ENCODE data around the gene GNG7. TPM values are rescaled to one million over a fixed set of nuclear protein-coding genes. Genes with fewer than 3 reads are reported as not detected.

Gene GNG7
- total RNA-seq, 1 experiment from 2014 or later = 7.7 TPM

GRCh38 chr19:2524840-2525723 lies 177.4 kb downstream of the GNG7 start:
- Histone ChIP-seq H3K9ac (ENCODE audit: extremely low read depth, insufficient read length, low read length) (no peak overlapping the region), H2BK15ac (ENCODE audit: low read depth, low read length) (no peak overlapping the region; the same call in 1 of the 2 replicates), H2BK20ac (ENCODE audit: low read depth, low read length, poor library complexity, severe bottlenecking) (no peak overlapping the region), H3K23me2 (ENCODE audit: insufficient read length, low read depth, low read length, poor library complexity, severe bottlenecking) (no peaks in the 10 kb centered on the region), H2AFZ (ENCODE audit: low read length) (no peak overlapping the region), H3K18ac (ENCODE audit: insufficient read length, low read depth, low read length) (no peak overlapping the region), H4K91ac (ENCODE audit: insufficient read length, low read depth, low read length) (no peak overlapping the region), H2BK5ac (ENCODE audit: insufficient read length, low read length) (no peak overlapping the region), H3K14ac (ENCODE audit: insufficient read depth, low read length) (no peak overlapping the region), H3K23ac (ENCODE audit: insufficient read length, low read depth, low read length) (no peak overlapping the region), H3K27me3 (ENCODE audit: insufficient read depth, low read length) (no peaks in the 10 kb centered on the region), H4K5ac (ENCODE audit: insufficient read length, low read depth, low read length) (peak overlapping the region; percentile 14), H4K8ac (replicated peaks; ENCODE audit: insufficient read length, low read depth, low read length) (peak overlapping the region; percentile 13), H3K79me1 (ENCODE audit: insufficient read depth, low read depth, low read length, poor library complexity, severe bottlenecking) (no peaks in the 10 kb centered on the region), H2BK12ac (ENCODE audit: insufficient read length, low read depth, low read length) (no peak overlapping the region), H3K4me1 (ENCODE audit: insufficient read depth, low read length) (peaks cover 2% of the 10 kb centered on the region; the same call in 1 of the 2 replicates), H3K56ac (ENCODE audit: insufficient read length, low read depth, low read length) (no peak overlapping the region), H3K27ac (ENCODE audit: insufficient read length, low read depth, low read length) (no peak overlapping the region), H2BK120ac (ENCODE audit: low read depth, low read length, poor library complexity, severe bottlenecking) (no peak overlapping the region), H4K20me1 (ENCODE audit: control insufficient read depth, insufficient read depth, insufficient read length) (peaks cover 4% of the 10 kb centered on the region), H3T11ph (ENCODE audit: low read length) (no peak overlapping the region), H2AK5ac (ENCODE audit: insufficient read length, low read length) (no peak overlapping the region), H3K4ac (ENCODE audit: low read depth, low read length) (no peak overlapping the region), H3K79me2 (ENCODE audit: insufficient read depth, low read length) (no peaks in the 10 kb centered on the region), H3K9me3 (ENCODE audit: control insufficient read depth, low read depth, low read length) (no peaks in the 10 kb centered on the region), H3K4me2 (ENCODE audit: insufficient read depth, insufficient read length, low read length) (no peak overlapping the region)
- no peak overlapping the region for H3K4me3 Mint-ChIP-seq
- TF ChIP-seq CTCF (conservative IDR thresholded peaks at IDR 0.05) = no peak
- DNase-seq = no peak
- no peaks in the 10 kb centered on the region for H3K36me3 Mint-ChIP-seq (ENCODE audit: insufficient read depth in 1 of 3, low read depth in 3 of 3)
- no peaks in the 10 kb centered on the region for H3K27me3 Mint-ChIP-seq (ENCODE audit: low read depth)
- H3K27ac Mint-ChIP-seq = peak overlapping the region in 1 of 3 experiments; percentile 92; a peak in 1 of 7 replicates
- peaks cover 6 to 21% of the 10 kb centered on the region in 2 experiments; a peak in 3 of 4 replicates for H3K4me1 Mint-ChIP-seq
- WGBS (ENCODE audit: extremely low coverage, insufficient read length, low lambda C conversion rate) = no CpG with 5 or more reads among the region's 45 CpGs
- no peaks in the 10 kb centered on the region; a peak in 1 of 5 replicates for H3K9me3 Mint-ChIP-seq
